GM23248 (cell line): ENCODE measurements around the gene CTNND2. TPM values are rescaled to one million over a fixed set of nuclear protein-coding genes. Genes with fewer than 3 reads are reported as not detected.

ENCODE experiments used
- DNase-seq: peaks from one replicate; pipeline ENCODE4 v3.0.0-alpha.2; 2015
- H2AFZ ChIP-seq: fragments of 200-600 bp; sonication (generic); 2 replicates; pipeline ENCODE4 v1.6.1; 2016; ENCODE audit warnings: antibody characterized with exemption
- H3F3A ChIP-seq: fragments of 200-600 bp; sonication (generic); 2 replicates; pipeline ENCODE4 v1.6.1; 2016; ENCODE audit warnings: mild to moderate bottlenecking, antibody characterized with exemption, mixed run types; ENCODE audit not compliant: insufficient read depth
- H3K27ac ChIP-seq: fragments of 200-600 bp; sonication (generic); 2 replicates; pipeline ENCODE4 v1.5.1; 2016; ENCODE audit warnings: mild to moderate bottlenecking
- H3K27me3 ChIP-seq: fragments of 200-600 bp; sonication (generic); replicated peaks from 2 replicates; pipeline ENCODE4 v1.6.1; 2016; ENCODE audit warnings: mild to moderate bottlenecking; ENCODE audit not compliant: insufficient read depth
- H3K36me3 ChIP-seq: fragments of 200-600 bp; sonication (generic); 2 replicates; pipeline ENCODE4 v1.6.1; 2016; ENCODE audit warnings: low read depth, mild to moderate bottlenecking
- H3K4me1 ChIP-seq: fragments of 200-600 bp; sonication (generic); 2 replicates; pipeline ENCODE4 v1.6.1; 2016; ENCODE audit warnings: mild to moderate bottlenecking; ENCODE audit not compliant: insufficient read depth
- H3K4me2 ChIP-seq: fragments of 200-600 bp; sonication (generic); one replicate; pipeline ENCODE4 v1.6.1; 2016; ENCODE audit warnings: mild to moderate bottlenecking; ENCODE audit not compliant: unreplicated experiment
- H3K4me3 ChIP-seq: fragments of 200-600 bp; sonication (generic); 2 replicates; pipeline ENCODE4 v1.5.1; 2016; ENCODE audit warnings: mild to moderate bottlenecking
- H3K79me2 ChIP-seq: fragments of 200-600 bp; sonication (generic); 2 replicates; pipeline ENCODE4 v1.6.1; 2016; ENCODE audit warnings: mild to moderate bottlenecking; ENCODE audit not compliant: insufficient read depth
- H3K9ac ChIP-seq: fragments of 200-600 bp; sonication (generic); 2 replicates; pipeline ENCODE4 v1.6.1; 2016; ENCODE audit warnings: mild to moderate bottlenecking
- H3K9me2 ChIP-seq: fragments of 200-600 bp; sonication (generic); 2 replicates; pipeline ENCODE4 v1.6.1; 2016; ENCODE audit warnings: mixed run types, mild to moderate bottlenecking, moderate library complexity; ENCODE audit not compliant: insufficient read depth
- H3K9me3 ChIP-seq: fragments of 200-600 bp; sonication (generic); one replicate; pipeline ENCODE4 v1.6.1; 2017; ENCODE audit warnings: low read depth
- H4K20me1 ChIP-seq: fragments of 200-600 bp; sonication (generic); 2 replicates; pipeline ENCODE4 v1.6.0; 2016; ENCODE audit not compliant: insufficient read depth
- EZH2 ChIP-seq: fragments of 200-600 bp; sonication (generic); IDR thresholded peaks from 2 replicates; pipeline ENCODE4 v1.6.1; 2018; ENCODE audit warnings: antibody characterized with exemption, mild to moderate bottlenecking; ENCODE audit not compliant: insufficient read depth, poor library complexity, severe bottlenecking
- EZH2phosphoT487 ChIP-seq: fragments of 200-600 bp; sonication (generic); IDR thresholded peaks from 2 replicates; pipeline ENCODE4 v1.6.1; 2018; ENCODE audit warnings: antibody characterized with exemption, moderate library complexity, mild to moderate bottlenecking, low read depth; ENCODE audit not compliant: insufficient read depth
- WGBS, 2 experiments: methylation state at CpG; one replicate each; pipeline ENCODE4 v1.1.6; 2015 to 2017; ENCODE audit warnings: low lambda C conversion rate in 2 of 2, low coverage in 1 of 2; ENCODE audit errors: missing lambda C conversion rate in 2 of 2; 5-methylcytosine and 5-hydroxymethylcytosine counted together
- in situ Hi-C: fragments of 300-500 bp; cut with MboI; formaldehyde crosslinking; loops from 2 replicates; pipeline ENCODE4 v1.15.0; 2020
- polyA plus RNA-seq: library from polyadenylated mRNA; unstranded; fragments of >200 nt; fragmentation: Nextera tagmentation; extraction: Ambion mirVana; gene quantifications from 2 replicates; pipeline ENCODE4 v1.2.1, GENCODE V29; 2016
- total RNA-seq: library from RNA; depleted of rRNA; stranded (reverse); fragments of >200 nt; shearing (Covaris generic); gene quantifications from 2 replicates; pipeline ENCODE4 v1.2.3, GENCODE V29; 2014

CTNND2 gene
- total and polyA plus RNA-seq, 2 experiments from 2014 or later: not detected

DNA sequence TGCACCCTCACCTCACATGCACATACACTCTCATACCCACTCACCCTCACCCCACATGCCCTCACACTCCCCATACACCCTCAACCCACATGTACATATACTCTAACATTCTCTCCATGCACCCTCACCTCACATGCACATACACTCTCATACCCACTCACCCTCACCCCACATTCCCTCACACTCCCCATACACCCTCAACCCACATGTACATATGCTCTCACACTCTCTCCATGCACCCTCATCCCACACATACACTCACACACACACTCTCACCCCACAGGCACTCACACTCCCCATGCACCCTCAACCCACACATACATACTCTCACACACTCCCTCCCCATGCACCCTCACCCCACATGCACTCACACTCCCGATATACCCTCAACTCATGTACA lies 593.0 kb downstream of the CTNND2 start:
- Histone ChIP-seq H3K27me3 (no peaks in the 10 kb centered on the region), H3K9me3 (no peaks in the 10 kb centered on the region), H3K4me3 (no peak overlapping the region), H3K36me3 (no peaks in the 10 kb centered on the region), H3K9ac (no peak overlapping the region), H3K9me2 (no peaks in the 10 kb centered on the region), H3K27ac (no peak overlapping the region), H3K79me2 (no peaks in the 10 kb centered on the region), H3K4me2 (no peak overlapping the region), H2AFZ (no peak overlapping the region), H3K4me1 (no peaks in the 10 kb centered on the region), H3F3A (no peaks in the 10 kb centered on the region), H4K20me1 (no peaks in the 10 kb centered on the region)
- in situ Hi-C loops: no loop called here
- no peak for TF ChIP-seq EZH2
- 8% methylated on average over 1 of the region's 1 CpG; no CpG with 5 or more reads in 1 of the 2 experiments for WGBS, 2 experiments
- DNase-seq: no peak

- in situ Hi-C loops: no loop called here
- WGBS, 2 experiments: 54 to 59% methylated on average over 2 of the region's 2 CpGs
- TF ChIP-seq EZH2 (no peak), EZH2phosphoT487 (no peak)
These were observed 594.1 kb downstream of the CTNND2 start for GRCh38 chr5:11310158-11310557.

DNA sequence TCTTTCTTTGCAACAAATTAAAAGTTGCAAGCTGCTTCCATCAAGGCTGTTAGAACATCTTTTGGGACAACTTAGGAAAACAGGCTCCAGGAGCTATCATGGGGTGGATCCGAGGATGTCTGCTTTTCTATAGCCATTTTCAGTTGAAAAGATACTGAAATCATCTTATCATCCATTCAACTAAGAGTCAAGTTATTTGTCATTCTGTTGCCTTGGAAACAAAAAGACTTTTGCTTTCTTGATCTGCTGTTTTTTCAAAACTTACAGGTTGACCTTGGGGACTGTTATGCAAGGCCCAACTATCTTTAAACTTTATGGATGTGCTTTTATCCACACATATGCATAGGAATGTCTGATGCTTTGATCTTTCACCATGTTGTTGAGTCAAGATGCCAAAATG lies 597.9 kb downstream of the CTNND2 start:
- H4K20me1 ChIP-seq: no peaks in the 10 kb centered on the region
- no peak overlapping the region for H3K4me2 ChIP-seq
- H3K4me1 ChIP-seq: no peaks in the 10 kb centered on the region
- TF ChIP-seq EZH2phosphoT487: no peak
- TF ChIP-seq EZH2: no peak
- no peaks in the 10 kb centered on the region for H3K27me3 ChIP-seq
- H3K36me3 ChIP-seq: no peaks in the 10 kb centered on the region
- no peaks in the 10 kb centered on the region for H3K79me2 ChIP-seq
- H3K9me2 ChIP-seq: no peaks in the 10 kb centered on the region
- no peak overlapping the region for H3K27ac ChIP-seq
- no peak for DNase-seq
- no peaks in the 10 kb centered on the region for H3K9me3 ChIP-seq
- 13 to 23% methylated on average over 1 of the region's 1 CpG for WGBS, 2 experiments
- H3K4me3 ChIP-seq: no peak overlapping the region
- H2AFZ ChIP-seq: no peak overlapping the region
- in situ Hi-C loops: no loop called here
- no peaks in the 10 kb centered on the region for H3F3A ChIP-seq
- H3K9ac ChIP-seq: no peak overlapping the region

More at GRCh38 chr5:11310158-11310557, 594.1 kb downstream of the CTNND2 start:
- no peaks in the 10 kb centered on the region for H4K20me1 ChIP-seq
- no peaks in the 10 kb centered on the region for H3K36me3 ChIP-seq
- H3K79me2 ChIP-seq: no peaks in the 10 kb centered on the region
- H3K4me3 ChIP-seq: no peak overlapping the region
- H3K9ac ChIP-seq: no peak overlapping the region
- H3K27me3 ChIP-seq: no peaks in the 10 kb centered on the region
- H3K9me2 ChIP-seq: no peaks in the 10 kb centered on the region
- no peak overlapping the region for H2AFZ ChIP-seq
- DNase-seq: no peak
- H3K4me1 ChIP-seq: no peaks in the 10 kb centered on the region
- no peak overlapping the region for H3K4me2 ChIP-seq
- no peaks in the 10 kb centered on the region for H3K9me3 ChIP-seq
- no peaks in the 10 kb centered on the region for H3F3A ChIP-seq
- H3K27ac ChIP-seq: no peak overlapping the region

DNA sequence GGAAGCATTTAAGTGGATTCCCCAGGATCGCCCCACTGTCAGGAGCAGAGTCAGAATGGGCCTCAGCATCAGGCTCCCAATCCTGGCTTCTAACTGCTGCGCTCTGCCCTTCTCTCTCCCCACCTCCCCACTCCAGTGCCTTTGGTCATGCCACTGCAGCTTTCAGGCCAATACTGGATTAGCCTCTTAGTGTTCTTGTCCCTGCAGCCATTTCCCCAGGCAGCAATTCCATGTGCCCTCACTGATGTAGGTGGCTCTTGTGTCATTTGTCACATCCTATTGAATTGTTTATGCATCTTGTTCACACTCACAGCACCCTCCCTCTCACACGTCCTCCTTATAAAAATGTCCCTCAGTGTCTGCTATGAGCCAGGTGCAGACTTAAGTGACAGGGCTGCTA lies 599.0 kb downstream of the CTNND2 start:
- Histone ChIP-seq H3K4me3 (no peak overlapping the region), H3K27me3 (no peaks in the 10 kb centered on the region), H3F3A (no peaks in the 10 kb centered on the region), H3K36me3 (no peaks in the 10 kb centered on the region), H2AFZ (no peak overlapping the region), H3K9me3 (no peaks in the 10 kb centered on the region), H3K79me2 (no peaks in the 10 kb centered on the region), H3K27ac (no peak overlapping the region), H3K4me1 (no peaks in the 10 kb centered on the region), H4K20me1 (no peaks in the 10 kb centered on the region), H3K9ac (no peak overlapping the region), H3K4me2 (no peak overlapping the region), H3K9me2 (no peaks in the 10 kb centered on the region)
- in situ Hi-C loops: no loop called here
- WGBS, 2 experiments: 25 to 28% methylated on average over 3 of the region's 3 CpGs
- TF ChIP-seq EZH2: no peak
- no peak for DNase-seq

DNA sequence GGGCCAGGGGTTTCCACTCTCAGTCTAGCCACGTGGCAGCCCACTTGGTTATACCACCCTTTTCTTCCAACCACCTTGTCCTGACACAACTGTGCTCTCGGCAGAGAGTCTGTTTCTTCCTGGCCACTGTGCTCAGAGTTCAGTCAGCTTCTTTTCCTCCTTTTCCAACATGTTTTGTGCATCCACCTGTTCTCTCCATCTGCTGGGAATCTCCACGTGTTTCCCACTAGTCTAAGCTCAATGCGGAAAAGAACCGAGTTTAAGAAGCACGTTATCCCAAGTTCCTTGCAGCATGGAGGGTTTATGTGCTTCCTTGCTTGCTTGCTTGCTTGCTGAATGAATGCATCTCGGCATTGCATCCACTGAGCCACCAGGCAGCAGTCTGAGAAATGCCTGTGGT lies 599.6 kb downstream of the CTNND2 start:
- Histone ChIP-seq H2AFZ (no peak overlapping the region), H3K79me2 (no peaks in the 10 kb centered on the region), H3K36me3 (no peaks in the 10 kb centered on the region), H3K27ac (no peak overlapping the region), H3K27me3 (no peaks in the 10 kb centered on the region), H3F3A (no peaks in the 10 kb centered on the region), H3K9ac (no peak overlapping the region), H3K4me2 (no peak overlapping the region), H3K9me2 (no peaks in the 10 kb centered on the region), H3K4me3 (no peak overlapping the region), H3K4me1 (no peaks in the 10 kb centered on the region), H4K20me1 (no peaks in the 10 kb centered on the region), H3K9me3 (no peaks in the 10 kb centered on the region)
- no peak for DNase-seq
- in situ Hi-C loops: no loop called here
- TF ChIP-seq EZH2phosphoT487 (no peak), EZH2 (no peak)
- 21 to 34% methylated on average over 7 of the region's 7 CpGs for WGBS, 2 experiments
